Measurements from ENCODE around the gene GSK3B.

Gene GSK3B

GRCh38 chr3:119870512-119870911 is 223.7 kb downstream of the GSK3B start:
- no peak for DNase-seq

- no peak for DNase-seq
Observed at GRCh38 chr3:119864476-119864875, 229.8 kb downstream of the GSK3B start.

GRCh38 chr3:119862616-119863015 is 231.6 kb downstream of the GSK3B start:
- DNase-seq: no peak

- DNase-seq: no peak
Observed at GRCh38 chr3:119861681-119862080, 232.6 kb downstream of the GSK3B start.

GRCh38 chr3:119859728-119860127 is 234.5 kb downstream of the GSK3B start:
- DNase-seq: no peak

GRCh38 chr3:119858957-119859356 is 235.3 kb downstream of the GSK3B start:
- no peak for DNase-seq

GRCh38 chr3:119856695-119857094 is 237.6 kb downstream of the GSK3B start:
- DNase-seq: no peak

GRCh38 chr3:119849126-119849525 is 245.1 kb downstream of the GSK3B start:
- no peak for DNase-seq

GRCh38 chr3:119841808-119842471 is 252.3 kb downstream of the GSK3B start:
- no peak for DNase-seq

- DNase-seq: no peak
Observed at GRCh38 chr3:119835556-119835955, 258.7 kb downstream of the GSK3B start.

GRCh38 chr3:119834754-119835370 is 259.4 kb downstream of the GSK3B start:
- no peak for DNase-seq

GRCh38 chr3:119831941-119832371 is 262.3 kb downstream of the GSK3B start:
- no peak for DNase-seq

GRCh38 chr3:119831022-119831421 is 263.2 kb downstream of the GSK3B start:
- DNase-seq: no peak

GRCh38 chr3:119829420-119829819 is 264.8 kb downstream of the GSK3B start:
- DNase-seq: no peak

GRCh38 chr3:119826711-119827608 is 267.3 kb downstream of the GSK3B start:
- DNase-seq: no peak

- no peak for DNase-seq
Observed at GRCh38 chr3:119825820-119826219, 268.4 kb downstream of the GSK3B start.

GRCh38 chr3:119819806-119820205 is 274.4 kb downstream of the GSK3B start:
- DNase-seq: no peak

- DNase-seq: no peak
Observed at GRCh38 chr3:119818937-119819336, 275.3 kb downstream of the GSK3B start.

GRCh38 chr3:119817583-119818363 is 276.5 kb downstream of the GSK3B start:
- DNase-seq: no peak

- DNase-seq: no peak
Observed at GRCh38 chr3:119817071-119817470, 277.2 kb downstream of the GSK3B start.

GRCh38 chr3:119815716-119816115 is 278.5 kb downstream of the GSK3B start:
- DNase-seq: no peak

- no peak for DNase-seq
Observed at GRCh38 chr3:119812491-119813058, 281.7 kb downstream of the GSK3B start.

- DNase-seq: peak; percentile 10 to 55 (median 24)
Observed at GRCh38 chr3:119810018-119810435, 284.2 kb downstream of the GSK3B start.
